GM12878 (cell line): Measurements from ENCODE around the gene CC2D1A. TPM values are rescaled to one million over a fixed set of nuclear protein-coding genes. Genes with fewer than 3 reads are reported as not detected.

Experiments used
- microRNA counts: library from miRNA; unstranded; fragments of <30 nt; microRNA quantifications from one replicate; lab custom pipeline; 2016
- microRNA-seq: library from miRNA; unstranded; fragments of <30 nt; microRNA quantifications from one replicate; pipeline ENCODE4, GENCODE V29; 2018
- polyA plus RNA-seq, 11 experiments: library from polyadenylated mRNA; depleted of rRNA in 4 of 11; unstranded in 6 of 11; stranded (reverse) in 5 of 11; fragments of >200 nt; fragmentation: Nextera tagmentation in 4 of 11; fragmentation: Illumina TruSeq in 1 of 11; extraction: Ambion mirVana in 4 of 11; extraction: Trizol in 1 of 11; gene quantifications; 1 replicate in 1 of 11; 2 replicates in 10 of 11; pipeline versions ENCODE4 v1.2.1 to v1.2.3, GENCODE V29; 2011 to 2016; ENCODE audit warnings: inconsistent platforms in 2 of 11, missing spikeins in 2 of 11, low read depth in 1 of 11
- small RNA-seq: library from RNA; depleted of rRNA; stranded (forward); fragments of <200 nt; gene quantifications from one replicate; pipeline ENCODE3, GENCODE V24; 2014
- total RNA-seq, 4 experiments: library from RNA; depleted of rRNA in 3 of 4; stranded (reverse); fragments of >200 nt in 3 of 4; fragmentation: Illumina TruSeq in 1 of 4; extraction: Trizol in 1 of 4; gene quantifications; 2 replicates each; pipeline versions ENCODE4 v1.2.1 to v1.2.3, GENCODE V29; 2013 to 2021

The CC2D1A gene
- total and polyA plus RNA-seq, 10 of the 15 experiments (the other 5 are each of a cell fraction or from before 2014, with no cell fraction given), result 0.13 to 36.1 (median 16.1) TPM

MicroRNAs encoded within 50 kb of the gene (microRNA counts, 767-probe panel; counts per million panel counts)
- microRNA hsa-miR-181c-5p (lab: Ali Mortazavi, UCI), result 1,807 counts per million, percentile 70 among the panel's probes with 10 or more counts

Small RNA genes within 50 kb of the gene (microRNA-seq; reads per million reads assigned to microRNA genes)
- gene MIR181C, result 4,151 reads per million, percentile 94 among the genes with 10 or more reads in this experiment
- gene MIR181D, result 1,269 reads per million, percentile 90 among the genes with 10 or more reads in this experiment

Small RNA genes within 50 kb of the gene (small RNA-seq; reads per million reads assigned to genes)
- gene MIR181C (925 reads per million, percentile 100 among the genes with 10 or more reads in this experiment), gene MIR181D (206 reads per million, percentile 99 among the genes with 10 or more reads in this experiment)

Other genes starting within 250 kb of the CC2D1A start
Only the 7 nearest of the 16 such genes appear.
- 3.1 TPM in 2 replicates for gene ZSWIM4, start 110.8 kb upstream of the CC2D1A start, total RNA-seq (2014; rRNA removed)
- 1.1 and 1.2 TPM in 2 replicates for gene ZSWIM4, start 110.8 kb upstream of the CC2D1A start, total RNA-seq (2014; rRNA removed; fragmentation: Illumina TruSeq; extraction: Trizol)
- 11.1 and 12.2 TPM in 2 replicates for gene ZSWIM4, start 110.8 kb upstream of the CC2D1A start, total RNA-seq (2021)
- 0.66 and 1.3 TPM in 2 replicates for gene ZSWIM4, start 110.8 kb upstream of the CC2D1A start, polyA plus RNA-seq (2011; rRNA removed)
- gene ZSWIM4, start 110.8 kb upstream of the CC2D1A start, polyA plus RNA-seq (2014; fragmentation: Illumina TruSeq; extraction: Trizol), result 1.6 and 2.2 TPM in 2 replicates
- gene ZSWIM4, start 110.8 kb upstream of the CC2D1A start, polyA plus RNA-seq (2014; fragmentation: Nextera tagmentation; extraction: Ambion mirVana), result not detected
- 5.1 and 5.6 TPM in 2 replicates for gene ZSWIM4, start 110.8 kb upstream of the CC2D1A start, polyA plus RNA-seq (2014; rRNA removed)
- gene ZSWIM4, start 110.8 kb upstream of the CC2D1A start, polyA plus RNA-seq (2016; fragmentation: Nextera tagmentation; extraction: Ambion mirVana), result 1 to 10 TPM in 1 of 2 experiments, under 1 TPM in 1; 0.73 to 1.2 TPM
- 0.54 and 1.5 TPM in 2 replicates for gene NANOS3, start 29.1 kb upstream of the CC2D1A start, total RNA-seq (2014; rRNA removed)
- 1.5 and 1.6 TPM in 2 replicates for gene NANOS3, start 29.1 kb upstream of the CC2D1A start, total RNA-seq (2014; rRNA removed; fragmentation: Illumina TruSeq; extraction: Trizol)
- 1.5 and 1.7 TPM in 2 replicates for gene NANOS3, start 29.1 kb upstream of the CC2D1A start, total RNA-seq (2021)
- gene NANOS3, start 29.1 kb upstream of the CC2D1A start, polyA plus RNA-seq (2011; rRNA removed), result 0.24 and 0.69 TPM in 2 replicates
- 1.00 TPM in 1 of 2 replicates, not detected in the other for gene NANOS3, start 29.1 kb upstream of the CC2D1A start, polyA plus RNA-seq (2014; fragmentation: Illumina TruSeq; extraction: Trizol)
- gene NANOS3, start 29.1 kb upstream of the CC2D1A start, polyA plus RNA-seq (2014; fragmentation: Nextera tagmentation; extraction: Ambion mirVana), result under 1 TPM; 0.31 to 0.80 TPM
- 0.81 and 2.3 TPM in 2 replicates for gene NANOS3, start 29.1 kb upstream of the CC2D1A start, polyA plus RNA-seq (2014; rRNA removed)
- gene NANOS3, start 29.1 kb upstream of the CC2D1A start, polyA plus RNA-seq (2016; fragmentation: Nextera tagmentation; extraction: Ambion mirVana), result under 1 TPM; 0.53 to 0.62 TPM
- gene BRME1, start 84 bp upstream of the CC2D1A start, total RNA-seq (2014; rRNA removed), result 0.33 and 1.4 TPM in 2 replicates
- gene BRME1, start 84 bp upstream of the CC2D1A start, total RNA-seq (2014; rRNA removed; fragmentation: Illumina TruSeq; extraction: Trizol), result 0.41 and 0.72 TPM in 2 replicates
- gene BRME1, start 84 bp upstream of the CC2D1A start, total RNA-seq (2021), result 0.72 and 1.9 TPM in 2 replicates
- gene BRME1, start 84 bp upstream of the CC2D1A start, polyA plus RNA-seq (2011; rRNA removed), result 1.6 and 2.2 TPM in 2 replicates
- 0.47 and 0.67 TPM in 2 replicates for gene BRME1, start 84 bp upstream of the CC2D1A start, polyA plus RNA-seq (2014; fragmentation: Illumina TruSeq; extraction: Trizol)
- gene BRME1, start 84 bp upstream of the CC2D1A start, polyA plus RNA-seq (2014; fragmentation: Nextera tagmentation; extraction: Ambion mirVana), result under 1 TPM in 1 of 2 experiments, not detected in 1; 0.07 TPM
- 1.0 and 1.9 TPM in 2 replicates for gene BRME1, start 84 bp upstream of the CC2D1A start, polyA plus RNA-seq (2014; rRNA removed)
- 1 to 10 TPM in 1 of 2 experiments, under 1 TPM in 1; 0.28 to 1.1 TPM for gene BRME1, start 84 bp upstream of the CC2D1A start, polyA plus RNA-seq (2016; fragmentation: Nextera tagmentation; extraction: Ambion mirVana)
- gene PODNL1, start 32.2 kb downstream of the CC2D1A start, total RNA-seq (2014; rRNA removed), result not detected in 2 replicates
- gene PODNL1, start 32.2 kb downstream of the CC2D1A start, total RNA-seq (2014; rRNA removed; fragmentation: Illumina TruSeq; extraction: Trizol), result not detected in 2 replicates
- gene PODNL1, start 32.2 kb downstream of the CC2D1A start, total RNA-seq (2021), result not detected in 2 replicates
- gene PODNL1, start 32.2 kb downstream of the CC2D1A start, polyA plus RNA-seq (2011; rRNA removed), result 0.04 TPM in 1 of 2 replicates, not detected in the other
- gene PODNL1, start 32.2 kb downstream of the CC2D1A start, polyA plus RNA-seq (2014; fragmentation: Illumina TruSeq; extraction: Trizol), result not detected in 2 replicates
- gene PODNL1, start 32.2 kb downstream of the CC2D1A start, polyA plus RNA-seq (2014; fragmentation: Nextera tagmentation; extraction: Ambion mirVana), result not detected
- gene PODNL1, start 32.2 kb downstream of the CC2D1A start, polyA plus RNA-seq (2014; rRNA removed), result not detected in 2 replicates
- under 1 TPM in 1 of 2 experiments, not detected in 1; 0.44 TPM for gene PODNL1, start 32.2 kb downstream of the CC2D1A start, polyA plus RNA-seq (2016; fragmentation: Nextera tagmentation; extraction: Ambion mirVana)
- gene DCAF15, start 46.3 kb downstream of the CC2D1A start, total RNA-seq (2014; rRNA removed), result 36.2 and 43.3 TPM in 2 replicates
- 16.9 and 18.0 TPM in 2 replicates for gene DCAF15, start 46.3 kb downstream of the CC2D1A start, total RNA-seq (2014; rRNA removed; fragmentation: Illumina TruSeq; extraction: Trizol)
- gene DCAF15, start 46.3 kb downstream of the CC2D1A start, total RNA-seq (2021), result 58.2 and 63.4 TPM in 2 replicates
- gene DCAF15, start 46.3 kb downstream of the CC2D1A start, polyA plus RNA-seq (2011; rRNA removed), result 11.8 and 25.3 TPM in 2 replicates
- 11.9 and 20.9 TPM in 2 replicates for gene DCAF15, start 46.3 kb downstream of the CC2D1A start, polyA plus RNA-seq (2014; fragmentation: Illumina TruSeq; extraction: Trizol)
- under 1 TPM; 0.16 to 0.58 TPM for gene DCAF15, start 46.3 kb downstream of the CC2D1A start, polyA plus RNA-seq (2014; fragmentation: Nextera tagmentation; extraction: Ambion mirVana)
- gene DCAF15, start 46.3 kb downstream of the CC2D1A start, polyA plus RNA-seq (2014; rRNA removed), result 50.1 and 55.7 TPM in 2 replicates
- 10 to 100 TPM; 27.9 to 29.2 TPM for gene DCAF15, start 46.3 kb downstream of the CC2D1A start, polyA plus RNA-seq (2016; fragmentation: Nextera tagmentation; extraction: Ambion mirVana)
- 1.1 and 2.5 TPM in 2 replicates for gene RFX1, start 100.1 kb downstream of the CC2D1A start, total RNA-seq (2014; rRNA removed)
- gene RFX1, start 100.1 kb downstream of the CC2D1A start, total RNA-seq (2014; rRNA removed; fragmentation: Illumina TruSeq; extraction: Trizol), result 0.37 and 0.81 TPM in 2 replicates
- gene RFX1, start 100.1 kb downstream of the CC2D1A start, total RNA-seq (2021), result 8.2 and 11.0 TPM in 2 replicates
- 0.29 and 0.39 TPM in 2 replicates for gene RFX1, start 100.1 kb downstream of the CC2D1A start, polyA plus RNA-seq (2011; rRNA removed)
- gene RFX1, start 100.1 kb downstream of the CC2D1A start, polyA plus RNA-seq (2014; fragmentation: Illumina TruSeq; extraction: Trizol), result 0.11 and 0.79 TPM in 2 replicates
- under 1 TPM; 0.05 to 0.29 TPM for gene RFX1, start 100.1 kb downstream of the CC2D1A start, polyA plus RNA-seq (2014; fragmentation: Nextera tagmentation; extraction: Ambion mirVana)
- 2.6 and 3.5 TPM in 2 replicates for gene RFX1, start 100.1 kb downstream of the CC2D1A start, polyA plus RNA-seq (2014; rRNA removed)
- 1 to 10 TPM; 2.1 to 3.4 TPM for gene RFX1, start 100.1 kb downstream of the CC2D1A start, polyA plus RNA-seq (2016; fragmentation: Nextera tagmentation; extraction: Ambion mirVana)
- gene RLN3, start 121.9 kb downstream of the CC2D1A start, total RNA-seq (2014; rRNA removed), result not detected in 2 replicates
- gene RLN3, start 121.9 kb downstream of the CC2D1A start, total RNA-seq (2014; rRNA removed; fragmentation: Illumina TruSeq; extraction: Trizol), result not detected in 2 replicates
- not detected in 2 replicates for gene RLN3, start 121.9 kb downstream of the CC2D1A start, total RNA-seq (2021)
- gene RLN3, start 121.9 kb downstream of the CC2D1A start, polyA plus RNA-seq (2011; rRNA removed), result not detected in 2 replicates
- not detected in 2 replicates for gene RLN3, start 121.9 kb downstream of the CC2D1A start, polyA plus RNA-seq (2014; fragmentation: Illumina TruSeq; extraction: Trizol)
- gene RLN3, start 121.9 kb downstream of the CC2D1A start, polyA plus RNA-seq (2014; fragmentation: Nextera tagmentation; extraction: Ambion mirVana), result not detected
- gene RLN3, start 121.9 kb downstream of the CC2D1A start, polyA plus RNA-seq (2014; rRNA removed), result 0.16 TPM in 1 of 2 replicates, not detected in the other
- not detected for gene RLN3, start 121.9 kb downstream of the CC2D1A start, polyA plus RNA-seq (2016; fragmentation: Nextera tagmentation; extraction: Ambion mirVana)